Measurements from ENCODE around the gene APOL4.

DNA sequence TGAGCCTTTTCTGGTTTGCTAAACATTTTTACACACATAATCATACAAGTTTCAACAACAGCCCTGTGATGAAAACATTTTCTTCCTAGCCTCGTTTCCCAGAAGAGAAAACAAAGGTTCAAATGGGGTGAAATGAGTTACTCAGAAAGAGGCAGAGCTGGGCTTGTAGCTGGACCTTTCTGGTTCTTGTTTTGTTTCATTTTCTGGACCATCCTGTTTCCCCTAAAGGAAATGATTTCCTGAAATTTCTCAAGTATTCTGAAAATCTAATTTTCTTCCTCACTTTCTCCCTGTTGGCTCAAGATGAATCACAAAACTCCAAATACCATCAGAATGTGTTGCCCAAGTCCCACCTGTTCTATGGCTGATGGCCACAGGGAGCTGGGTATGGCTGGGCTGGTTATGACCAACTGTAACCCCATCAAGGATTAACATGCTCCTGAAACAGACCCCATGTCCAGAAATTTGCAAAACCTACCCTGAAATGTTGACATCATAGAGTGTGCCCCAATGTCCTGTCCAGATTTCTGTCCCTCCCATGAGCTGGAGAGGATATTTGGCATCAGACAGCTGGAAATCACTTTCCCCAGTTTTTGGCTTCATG, 6.7 kb upstream of the APOL4 start:
- TF ChIP-seq, protein P1, sequence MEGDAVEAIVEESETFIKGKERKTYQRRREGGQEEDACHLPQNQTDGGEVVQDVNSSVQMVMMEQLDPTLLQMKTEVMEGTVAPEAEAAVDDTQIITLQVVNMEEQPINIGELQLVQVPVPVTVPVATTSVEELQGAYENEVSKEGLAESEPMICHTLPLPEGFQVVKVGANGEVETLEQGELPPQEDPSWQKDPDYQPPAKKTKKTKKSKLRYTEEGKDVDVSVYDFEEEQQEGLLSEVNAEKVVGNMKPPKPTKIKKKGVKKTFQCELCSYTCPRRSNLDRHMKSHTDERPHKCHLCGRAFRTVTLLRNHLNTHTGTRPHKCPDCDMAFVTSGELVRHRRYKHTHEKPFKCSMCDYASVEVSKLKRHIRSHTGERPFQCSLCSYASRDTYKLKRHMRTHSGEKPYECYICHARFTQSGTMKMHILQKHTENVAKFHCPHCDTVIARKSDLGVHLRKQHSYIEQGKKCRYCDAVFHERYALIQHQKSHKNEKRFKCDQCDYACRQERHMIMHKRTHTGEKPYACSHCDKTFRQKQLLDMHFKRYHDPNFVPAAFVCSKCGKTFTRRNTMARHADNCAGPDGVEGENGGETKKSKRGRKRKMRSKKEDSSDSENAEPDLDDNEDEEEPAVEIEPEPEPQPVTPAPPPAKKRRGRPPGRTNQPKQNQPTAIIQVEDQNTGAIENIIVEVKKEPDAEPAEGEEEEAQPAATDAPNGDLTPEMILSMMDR (IDR thresholded peaks at IDR 0.05) = no peak
- TF ChIP-seq POLR2A (IDR thresholded peaks at IDR 0.05) = no peak
- no peak for TF ChIP-seq POLR2AphosphoS5 (IDR thresholded peaks at IDR 0.05)
- no peak for TF ChIP-seq EP300 (IDR thresholded peaks at IDR 0.05)
